Adipose tissue (tissue), 3 donors: ENCODE results near the gene KIAA1614. TPM values are rescaled to one million over a fixed set of nuclear protein-coding genes. Genes with fewer than 3 reads are reported as not detected.
"Not testable (repeated sequence)": the region's sequence is repeated elsewhere in the genome, so short reads cannot be mapped to it uniquely, and the experiment has no call there.

Experiments used
- H3K27ac ChIP-seq: one replicate; pipeline ENCODE4 v1.5.1; 2013; ENCODE audit warnings: low read depth, low read length
- WGBS, 3 donors: extraction: QIAGEN DNeasy Blood & Tissue Kit; methylation state at CpG; one replicate each; pipeline ENCODE4 v1.1.7; 2013; 5-methylcytosine and 5-hydroxymethylcytosine counted together
- polyA plus RNA-seq, 3 donors: library from polyadenylated mRNA; stranded (reverse); fragments of 200-250 nt; gene quantifications; one replicate each; pipeline ENCODE4 v1.2.3, GENCODE V29; 2013
- donor health status: healthy with polysubstance abuse.
- donor health status: Bipolar disorder and iron deficiency.
- donor health status: healthy.

The KIAA1614 gene
- polyA plus RNA-seq, 3 donors, result 0.79 to 4.8 (median 3.3) TPM

DNA sequence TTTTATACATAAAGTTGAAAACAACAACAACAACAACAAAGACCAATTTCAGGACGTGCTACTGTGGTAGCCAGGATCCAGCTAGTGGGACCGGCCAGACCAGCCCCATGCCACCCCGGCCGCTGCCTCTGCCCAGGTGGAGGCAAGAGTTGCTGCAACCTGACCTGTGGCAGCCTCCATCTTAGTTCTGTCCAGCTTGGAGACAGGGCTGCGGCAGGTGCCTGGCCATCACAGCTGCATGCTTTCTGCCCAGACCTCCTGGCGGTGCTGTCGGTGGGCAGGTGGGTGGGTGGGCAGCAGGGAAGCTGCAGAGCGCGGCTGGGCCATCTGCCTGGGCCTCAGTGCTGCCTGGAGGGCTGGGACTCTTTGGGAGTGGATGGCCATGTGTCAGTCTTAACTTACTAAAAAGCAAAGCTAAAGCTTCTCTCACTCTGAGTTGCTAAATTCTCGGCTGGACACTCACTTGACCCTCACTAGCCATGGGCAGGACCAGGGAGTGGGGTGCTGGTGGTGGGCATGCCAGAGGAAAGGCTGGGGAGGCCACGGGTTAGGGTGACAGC lies 38.6 kb downstream of the KIAA1614 start:
- WGBS, 3 donors, result 92 to 93% (median 92%) methylated on average over 10 to 11 of the region's 11 CpGs
- no peak overlapping the region for H3K27ac ChIP-seq

GRCh38 chr1:180951836-180952656 lies 39.3 kb downstream of the KIAA1614 start:
- 69 to 79% (median 73%) methylated on average over 5 of the region's 5 CpGs for WGBS, 3 donors
- H3K27ac ChIP-seq, result no peak overlapping the region

DNA sequence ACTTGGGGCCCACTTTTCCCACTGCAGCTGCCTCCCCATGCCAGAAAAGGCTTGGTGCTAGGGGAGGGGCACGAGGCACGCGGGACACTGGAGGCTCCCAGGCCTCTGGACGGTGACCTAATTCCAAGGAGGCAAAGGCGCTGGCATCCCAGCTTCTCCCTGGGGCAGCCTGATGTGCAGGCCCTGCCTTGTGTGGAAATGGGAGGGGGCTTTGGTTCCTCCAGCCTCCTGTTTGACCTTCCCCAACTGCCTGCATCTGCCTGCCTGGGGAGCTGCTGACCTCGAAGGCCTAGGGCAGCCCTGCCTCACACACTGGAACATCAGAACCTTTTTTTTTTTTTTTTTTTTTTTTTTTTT lies 39.9 kb downstream of the KIAA1614 start:
- no peak overlapping the region for H3K27ac ChIP-seq
- 76 to 94% (median 91%) methylated on average over 6 of the region's 6 CpGs for WGBS, 3 donors

DNA sequence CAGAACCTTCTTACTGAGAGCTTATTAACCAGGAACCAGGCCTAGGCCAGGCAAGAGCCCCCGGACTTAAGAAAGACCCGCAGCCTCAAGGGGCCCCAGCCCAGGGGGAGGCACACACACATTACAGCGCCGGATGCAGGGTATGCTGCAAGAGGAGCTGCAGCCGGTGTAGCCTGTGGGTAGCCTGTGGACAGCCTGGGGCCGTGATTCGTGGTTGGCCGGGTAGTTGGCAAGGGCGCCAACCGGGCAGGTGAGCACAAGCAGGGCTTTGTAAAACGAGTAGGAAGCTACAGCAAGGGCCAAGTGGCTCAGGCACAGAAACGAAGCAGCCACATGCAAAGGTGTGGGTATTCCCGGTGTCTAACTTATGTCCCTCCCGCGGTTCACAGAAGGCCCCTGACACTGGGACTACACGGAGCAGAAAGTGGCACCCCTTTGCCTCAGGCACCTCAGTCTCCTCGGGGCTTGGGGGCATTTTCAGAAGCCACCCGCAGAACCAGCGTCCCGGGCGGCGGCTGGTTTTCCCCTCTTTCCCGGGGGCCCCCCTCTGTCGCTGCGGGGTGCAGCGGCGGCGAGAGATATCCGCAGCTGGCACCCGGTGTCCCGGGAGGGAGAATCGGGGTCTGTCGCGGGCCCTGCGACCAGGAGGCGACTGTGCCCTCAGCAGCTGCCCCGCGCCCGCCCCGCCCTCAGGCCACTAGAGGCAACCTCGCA lies 40.8 kb downstream of the KIAA1614 start:
- no peak overlapping the region for H3K27ac ChIP-seq
- WGBS, 3 donors, result 25 to 27% (median 25%) methylated on average over 34 to 41 of the region's 41 CpGs

DNA sequence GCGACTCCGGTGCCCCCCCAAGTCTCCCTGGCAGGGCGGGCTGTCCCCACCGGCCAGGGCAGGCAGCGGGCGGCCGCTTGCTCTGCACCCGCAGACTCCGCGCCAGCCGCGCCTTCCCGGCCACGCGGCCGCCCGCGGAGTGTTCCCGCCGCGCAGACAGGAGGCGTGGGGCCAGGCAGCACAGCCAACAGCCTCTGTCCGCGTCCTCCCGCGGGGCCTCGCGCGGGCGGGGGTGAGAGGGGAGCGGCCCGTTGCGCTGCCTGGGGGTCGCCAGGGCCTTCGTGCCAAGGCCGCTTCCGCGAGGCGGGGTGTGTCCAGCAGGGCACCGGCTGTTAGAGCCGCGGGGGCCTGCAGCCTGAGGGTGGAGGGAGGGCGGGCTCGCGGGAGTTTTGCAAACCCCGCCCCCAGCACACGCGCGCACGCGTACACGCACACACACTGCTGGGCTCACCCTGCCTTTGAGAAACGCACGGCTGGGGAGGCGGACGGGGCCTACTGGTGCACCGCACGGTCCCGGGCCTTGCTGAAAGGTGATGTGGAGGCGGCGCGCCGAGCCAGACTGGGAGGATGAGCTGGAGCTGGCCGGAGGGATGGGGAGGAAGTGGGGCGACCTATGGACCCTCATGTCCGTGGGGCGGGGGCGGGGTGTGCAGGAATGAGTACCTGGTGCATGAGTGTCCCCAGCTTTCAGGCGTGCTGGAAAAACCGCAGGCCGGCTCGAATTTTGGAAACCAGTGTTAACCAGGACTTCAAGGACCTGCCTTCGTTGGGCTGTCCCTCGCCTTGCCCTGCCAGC lies 41.5 kb downstream of the KIAA1614 start:
- 10 to 18% (median 17%) methylated on average over 58 to 74 of the region's 74 CpGs for WGBS, 3 donors
- no peak overlapping the region for H3K27ac ChIP-seq

DNA sequence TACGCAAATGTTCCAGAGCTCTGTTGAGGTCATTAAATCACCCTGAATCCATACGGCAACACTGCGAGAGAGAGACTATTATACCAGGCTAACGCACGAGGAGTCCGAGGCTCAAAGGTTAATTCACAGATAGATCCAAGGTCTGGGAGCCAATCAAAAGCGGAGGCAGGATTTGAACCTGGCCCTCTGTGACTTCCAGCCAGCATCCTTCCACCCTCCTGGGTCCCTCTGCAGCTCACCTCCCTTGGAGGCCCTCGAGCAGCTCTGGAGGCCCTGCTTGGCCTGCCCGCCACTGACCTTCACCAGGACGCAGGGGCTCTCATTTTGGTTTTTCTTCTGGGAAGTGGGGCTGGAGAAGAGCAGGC lies 42.1 kb downstream of the KIAA1614 start:
- 78 to 85% (median 84%) methylated on average over 10 of the region's 10 CpGs for WGBS, 3 donors
- H3K27ac ChIP-seq, result no peak overlapping the region

GRCh38 chr1:180956028-180956640 lies 43.4 kb downstream of the KIAA1614 start:
- 89 to 92% (median 89%) methylated on average over 8 of the region's 8 CpGs for WGBS, 3 donors
- H3K27ac ChIP-seq, result no peak overlapping the region

DNA sequence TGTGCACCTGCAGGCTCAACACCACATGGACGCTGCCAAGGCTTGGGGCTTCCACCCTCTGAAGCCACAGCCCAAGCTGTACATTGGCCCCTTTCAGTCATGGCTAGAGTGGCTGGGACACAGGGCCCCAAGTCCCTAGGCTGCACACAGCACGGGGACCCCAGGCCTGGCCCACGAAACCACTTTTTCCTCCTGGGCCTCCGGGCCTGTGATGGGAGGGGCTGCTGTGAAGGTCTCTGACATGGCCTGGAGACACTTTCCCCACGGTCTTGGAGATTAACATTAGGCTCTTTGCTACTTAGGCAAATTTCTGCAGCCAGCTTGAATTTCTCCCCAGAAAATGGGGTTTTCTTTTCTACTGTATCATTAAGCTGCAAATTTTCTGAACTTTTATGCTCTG lies 46.9 kb downstream of the KIAA1614 start:
- H3K27ac ChIP-seq, result not testable (repeated sequence)
- WGBS, 3 donors, result 87 to 100% (median 99%) methylated on average over 5 of the region's 5 CpGs

DNA sequence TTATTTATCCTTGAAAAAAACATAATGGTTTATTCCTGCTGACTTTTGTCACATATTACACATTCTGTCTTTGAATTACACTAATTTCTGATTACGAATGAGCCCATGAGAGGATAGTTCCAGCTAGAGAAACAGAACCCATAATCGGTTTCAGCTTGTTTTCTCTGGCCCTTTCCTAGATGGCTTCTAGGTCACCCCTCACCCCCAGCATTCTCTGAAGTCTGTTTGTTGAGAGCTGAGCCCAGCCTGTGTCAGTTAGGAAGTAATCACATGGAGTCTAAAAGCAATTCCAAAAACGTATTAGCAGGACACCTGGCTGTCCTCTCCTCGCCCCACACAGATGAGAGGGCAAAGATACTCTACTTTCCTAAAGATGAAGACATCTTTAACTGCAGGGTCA lies 48.9 kb downstream of the KIAA1614 start:
- 75 to 84% (median 80%) methylated on average over 4 of the region's 4 CpGs for WGBS, 3 donors
- no peak overlapping the region for H3K27ac ChIP-seq

GRCh38 chr1:180962178-180962577 lies 49.5 kb downstream of the KIAA1614 start:
- 68 to 81% (median 76%) methylated on average over 4 of the region's 4 CpGs for WGBS, 3 donors
- no peak overlapping the region for H3K27ac ChIP-seq

- 87 to 92% (median 89%) methylated on average over 10 of the region's 10 CpGs for WGBS, 3 donors
- no peak overlapping the region for H3K27ac ChIP-seq
Measured at GRCh38 chr1:180964056-180964455, 51.4 kb downstream of the KIAA1614 start.

- no peak overlapping the region for H3K27ac ChIP-seq
- 85 to 98% (median 92%) methylated on average over 6 of the region's 6 CpGs for WGBS, 3 donors
Measured at GRCh38 chr1:180964595-180964994, 51.9 kb downstream of the KIAA1614 start.

DNA sequence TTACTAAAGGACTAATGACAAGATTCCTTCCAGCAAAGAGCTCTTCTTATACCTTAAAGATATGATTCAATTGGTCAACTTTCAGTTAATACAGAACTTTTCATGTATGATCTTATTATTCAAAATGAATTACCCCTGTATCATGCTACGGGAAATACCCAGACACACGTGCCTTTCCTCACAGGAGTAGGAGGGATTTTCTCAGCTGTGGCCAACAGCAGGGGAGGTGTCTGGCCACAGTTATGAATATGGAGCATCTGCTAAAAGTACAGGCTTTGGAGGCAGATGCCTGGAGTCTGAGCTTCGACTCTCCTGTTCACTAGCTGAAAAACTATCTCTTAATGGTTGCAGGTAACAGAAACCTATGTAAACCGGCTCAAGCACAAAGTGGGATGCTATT lies 53.6 kb downstream of the KIAA1614 start:
- WGBS, 3 donors, result 87 to 95% (median 88%) methylated on average over 4 of the region's 4 CpGs
- no peak overlapping the region for H3K27ac ChIP-seq

GRCh38 chr1:180966744-180967536 lies 54.2 kb downstream of the KIAA1614 start:
- no peak overlapping the region for H3K27ac ChIP-seq
- WGBS, 3 donors, result 81 to 86% (median 82%) methylated on average over 15 of the region's 15 CpGs

GRCh38 chr1:180967558-180967957 lies 54.9 kb downstream of the KIAA1614 start:
- H3K27ac ChIP-seq, result no peak overlapping the region
- 42 to 67% (median 67%) methylated on average over 1 of the region's 1 CpG for WGBS, 3 donors

DNA sequence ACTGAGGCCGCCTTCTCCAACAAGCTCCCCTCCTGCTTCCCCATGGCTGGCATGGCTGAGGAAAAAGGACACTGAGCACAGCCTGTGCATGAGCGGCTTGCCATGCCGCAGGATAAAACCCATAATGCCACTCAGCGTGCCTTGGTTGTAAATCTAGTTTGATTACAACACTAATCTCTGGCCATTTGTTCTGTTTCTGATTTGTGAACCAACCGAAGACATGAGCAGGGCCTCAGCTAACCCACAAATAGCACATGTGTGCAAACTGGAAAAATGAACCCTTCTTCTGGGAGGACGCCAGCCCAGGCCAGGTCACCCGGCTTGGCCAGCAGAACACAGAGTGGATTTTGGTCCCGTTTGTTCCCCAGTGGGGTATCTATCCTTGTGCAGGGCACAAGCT lies 56.1 kb downstream of the KIAA1614 start:
- H3K27ac ChIP-seq, result not testable (repeated sequence)
- 87 to 94% (median 93%) methylated on average over 8 of the region's 8 CpGs for whole genome bisulfite sequencing, 3 donors

GRCh38 chr1:180969434-180969833 lies 56.7 kb downstream of the KIAA1614 start:
- no peak overlapping the region for H3K27ac ChIP-seq
- WGBS, 3 donors, result 53 to 88% (median 71%) methylated on average over 8 of the region's 8 CpGs
